Stomach (tissue), 9 donors: ENCODE results near the gene CRIM1. TPM values are rescaled to one million over a fixed set of nuclear protein-coding genes. Genes with fewer than 3 reads are reported as not detected.

Experiments
- DNase-seq, 2 donors: peaks; one replicate each; pipeline versions ENCODE4 v3.0.0 to v3.0.0-alpha.2; 2013 to 2019
- H3K27ac ChIP-seq, 5 donors: fragments of 200-600 bp in 4 of 5; sonication (generic) in 4 of 5; one replicate each; pipeline ENCODE4 v1.5.1; 2013 to 2019; ENCODE audit warnings: mild to moderate bottlenecking in 1 of 5, moderate library complexity in 1 of 5
- H3K27me3 ChIP-seq, 3 donors: fragments of 200-600 bp; sonication (generic); one replicate each; pipeline ENCODE4 v1.5.1; 2017 to 2019; ENCODE audit warnings: mixed run types in 1 of 3
- H3K36me3 ChIP-seq, 4 donors: fragments of 200-600 bp; sonication (generic); 1 replicate in 3 of 4; 2 replicates in 1 of 4; pipeline ENCODE4 v1.5.1; 2016 to 2019
- H3K4me1 ChIP-seq, 4 donors: fragments of 200-600 bp; sonication (generic); one replicate each; pipeline ENCODE4 v1.5.1; 2016 to 2019
- H3K4me3 ChIP-seq, 4 donors: fragments of 200-600 bp; sonication (generic) in 3 of 4; one replicate each; pipeline ENCODE4 v1.5.1; 2016 to 2019; ENCODE audit warnings: mild to moderate bottlenecking in 1 of 4
- H3K9me3 ChIP-seq, 4 donors: fragments of 200-600 bp; sonication (generic); one replicate each; pipeline ENCODE4 v1.5.1; 2016 to 2019
- EP300 ChIP-seq: sonication (generic); formaldehyde crosslinking; IDR thresholded peaks from one replicate; pipeline ENCODE4 v1.6.1; 2017; ENCODE audit warnings: antibody characterized with exemption
- POLR2A ChIP-seq, 4 donors: fragments of 450-650 bp; IDR thresholded peaks; one replicate each; pipeline ENCODE4 v1.6.1; 2016; ENCODE audit warnings: antibody characterized with exemption in 4 of 4, control low read depth in 2 of 4, mild to moderate bottlenecking in 1 of 4, moderate library complexity in 1 of 4
- POLR2AphosphoS5 ChIP-seq, 3 donors: sonication (generic); formaldehyde crosslinking; IDR thresholded peaks; one replicate each; pipeline ENCODE4 v1.6.1; 2016; ENCODE audit warnings: antibody characterized with exemption in 3 of 3
- WGBS, 5 donors: extraction: QIAGEN DNeasy Blood & Tissue Kit in 3 of 5; methylation state at CpG; one replicate each; pipeline versions ENCODE4 v1.1.5 to v1.1.7; 2013 to 2018; 5-methylcytosine and 5-hydroxymethylcytosine counted together
- intact Hi-C: fragments of 100-400 bp; cut with DNase I; formaldehyde crosslinking; loops from one replicate; pipeline ENCODE4 v1.15.1; 2023; ENCODE audit warnings: low total_unique reads
- polyA plus RNA-seq, 3 donors: library from polyadenylated mRNA; stranded (reverse); fragments of 200-250 nt; gene quantifications; one replicate each; pipeline ENCODE4 v1.2.3, GENCODE V29; 2013
- total RNA-seq, 5 donors: library from RNA; depleted of rRNA; stranded (reverse); fragments of >200 nt; gene quantifications; one replicate each; pipeline versions ENCODE4 v1.1.0 to v1.2.3, GENCODE V29; 2014 to 2016
- TF ChIP-seq, protein P1 (sequence below), 7 experiments: fragments of 450-650 bp in 4 of 7; fragments of 200-600 bp in 3 of 7; sonication (generic) in 3 of 7; IDR thresholded peaks; one replicate each; pipeline ENCODE4 v1.5.1; 2016 to 2019; ENCODE audit warnings: antibody characterized with exemption in 7 of 7, control low read depth in 2 of 7, mild to moderate bottlenecking in 1 of 7
- donor health status: healthy with polysubstance abuse.
- donor health status: Bipolar disorder and iron deficiency.
- donor health status: healthy.

CRIM1 gene
- total and polyA plus RNA-seq, 8 donors, result 3.1 to 158 (median 50.7) TPM

DNA sequence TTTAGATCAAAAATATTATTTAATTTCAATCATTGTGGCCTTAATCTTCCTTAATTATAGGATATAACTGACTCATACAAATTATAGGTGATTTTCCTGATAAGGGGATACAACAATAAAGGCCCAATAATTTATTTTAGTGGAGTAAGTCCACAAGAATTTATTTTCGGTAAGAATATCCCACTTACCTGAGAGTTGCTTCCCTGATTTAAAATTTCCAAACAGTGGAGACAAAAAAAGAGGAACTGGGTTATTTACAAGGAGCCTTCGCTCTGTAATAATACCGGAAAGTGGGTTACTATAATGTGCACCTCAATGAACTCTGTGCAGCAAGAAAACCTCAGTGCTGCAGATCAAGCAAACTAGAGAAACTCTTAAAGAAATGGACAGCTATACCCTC is 200.2 kb downstream of the CRIM1 start:
- no peak for DNase-seq
- H3K9me3 ChIP-seq, result no peaks in the 10 kb centered on the region
- intact Hi-C loops, result no loop called here
- peaks cover 0 to 2% (median 0%) of the 10 kb centered on the region in 4 donors for H3K4me1 ChIP-seq
- no peak overlapping the region for H3K4me3 ChIP-seq
- no peaks in the 10 kb centered on the region for H3K27me3 ChIP-seq
- H3K36me3 ChIP-seq, result peaks cover 10 to 57% (median 51%) of the 10 kb centered on the region in 4 donors
- WGBS, 5 donors, result 84 to 94% (median 91%) methylated on average over 3 of the region's 3 CpGs
- H3K27ac ChIP-seq, result no peak overlapping the region
- TF ChIP-seq POLR2AphosphoS5 (IDR thresholded peaks at IDR 0.05) (no peak), POLR2A (IDR thresholded peaks at IDR 0.05) (no peak), EP300 (no peak)
- TF ChIP-seq, protein P1, sequence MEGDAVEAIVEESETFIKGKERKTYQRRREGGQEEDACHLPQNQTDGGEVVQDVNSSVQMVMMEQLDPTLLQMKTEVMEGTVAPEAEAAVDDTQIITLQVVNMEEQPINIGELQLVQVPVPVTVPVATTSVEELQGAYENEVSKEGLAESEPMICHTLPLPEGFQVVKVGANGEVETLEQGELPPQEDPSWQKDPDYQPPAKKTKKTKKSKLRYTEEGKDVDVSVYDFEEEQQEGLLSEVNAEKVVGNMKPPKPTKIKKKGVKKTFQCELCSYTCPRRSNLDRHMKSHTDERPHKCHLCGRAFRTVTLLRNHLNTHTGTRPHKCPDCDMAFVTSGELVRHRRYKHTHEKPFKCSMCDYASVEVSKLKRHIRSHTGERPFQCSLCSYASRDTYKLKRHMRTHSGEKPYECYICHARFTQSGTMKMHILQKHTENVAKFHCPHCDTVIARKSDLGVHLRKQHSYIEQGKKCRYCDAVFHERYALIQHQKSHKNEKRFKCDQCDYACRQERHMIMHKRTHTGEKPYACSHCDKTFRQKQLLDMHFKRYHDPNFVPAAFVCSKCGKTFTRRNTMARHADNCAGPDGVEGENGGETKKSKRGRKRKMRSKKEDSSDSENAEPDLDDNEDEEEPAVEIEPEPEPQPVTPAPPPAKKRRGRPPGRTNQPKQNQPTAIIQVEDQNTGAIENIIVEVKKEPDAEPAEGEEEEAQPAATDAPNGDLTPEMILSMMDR (IDR thresholded peaks at IDR 0.05), result no peak

DNA sequence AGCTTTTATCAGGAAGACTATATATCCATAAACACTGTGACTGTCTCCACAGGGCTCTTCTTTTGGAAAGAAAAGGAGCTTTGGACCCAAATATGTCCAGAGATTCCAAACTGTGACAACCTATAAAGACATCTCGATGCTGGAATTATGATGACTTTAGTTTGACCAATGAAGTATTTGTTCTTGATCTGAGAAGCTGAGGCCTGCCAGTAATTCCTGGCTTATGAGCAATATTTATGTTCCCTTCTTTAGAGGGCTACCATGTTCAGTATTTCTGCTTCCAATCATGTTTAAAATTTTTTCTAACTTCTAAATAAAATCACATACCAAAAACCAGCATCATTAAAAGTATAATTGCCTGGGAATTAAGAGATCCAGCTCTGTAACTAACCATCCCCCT is 201.3 kb downstream of the CRIM1 start:
- TF ChIP-seq, protein P1 (IDR thresholded peaks at IDR 0.05), result no peak
- TF ChIP-seq POLR2AphosphoS5 (IDR thresholded peaks at IDR 0.05) (no peak), EP300 (no peak), POLR2A (IDR thresholded peaks at IDR 0.05) (no peak)
- Histone ChIP-seq H3K4me3 (no peak overlapping the region), H3K36me3 (peaks cover 2 to 46% (median 41%) of the 10 kb centered on the region in 4 donors), H3K9me3 (no peaks in the 10 kb centered on the region), H3K27me3 (no peaks in the 10 kb centered on the region), H3K4me1 (peaks cover 0 to 12% (median 1%) of the 10 kb centered on the region in 4 donors), H3K27ac (no peak overlapping the region)
- WGBS, 5 donors, result 64 to 87% (median 72%) methylated on average over 1 of the region's 1 CpG
- intact Hi-C loops, result no loop called here
- no peak for DNase-seq

DNA sequence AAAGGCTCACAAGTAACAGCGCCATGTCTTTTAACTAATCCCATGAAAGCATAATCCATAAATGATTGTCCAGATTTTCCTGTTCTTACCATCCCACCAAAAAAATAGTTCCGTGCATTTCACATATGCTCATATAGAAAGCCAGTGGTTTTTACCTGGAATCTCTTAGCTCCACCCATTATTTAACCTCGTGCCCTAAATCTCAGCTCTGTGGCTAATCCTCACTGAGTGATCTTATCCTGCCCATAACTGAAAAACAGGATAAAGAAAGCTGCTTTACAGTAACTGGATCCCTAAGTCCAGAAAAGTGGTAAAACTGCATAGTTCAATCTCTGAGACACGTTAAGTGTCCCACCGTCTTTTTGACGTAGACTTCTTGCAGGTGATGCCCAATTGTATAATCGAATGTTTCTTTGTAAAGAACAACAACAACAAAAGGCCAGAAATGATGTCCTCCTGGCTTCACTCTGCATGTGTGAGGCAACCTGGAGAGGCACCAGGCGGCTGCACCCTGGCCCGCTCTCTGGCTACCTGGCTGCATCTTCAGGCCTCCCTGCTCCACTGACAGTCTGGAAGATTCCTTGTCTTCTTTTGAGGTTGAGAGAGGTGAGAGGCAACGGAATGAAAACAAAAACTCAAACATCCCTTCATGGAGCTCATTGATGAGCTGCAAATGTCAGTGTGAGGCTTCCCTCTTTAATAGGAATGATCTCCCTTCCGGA is 203.8 kb downstream of the CRIM1 start:
- peaks cover 0 to 22% (median 19%) of the 10 kb centered on the region in 4 donors for H3K36me3 ChIP-seq
- peaks cover 10 to 37% (median 17%) of the 10 kb centered on the region in 4 donors for H3K4me1 ChIP-seq
- intact Hi-C loops, result no loop called here
- no peaks in the 10 kb centered on the region for H3K27me3 ChIP-seq
- no peak for DNase-seq
- 87 to 93% (median 91%) methylated on average over 11 of the region's 11 CpGs for WGBS, 5 donors
- no peak overlapping the region for H3K4me3 ChIP-seq
- TF ChIP-seq EP300 (no peak), POLR2A (IDR thresholded peaks at IDR 0.05) (no peak), POLR2AphosphoS5 (IDR thresholded peaks at IDR 0.05) (no peak)
- TF ChIP-seq, protein P1 (IDR thresholded peaks at IDR 0.05), result no peak
- no peaks in the 10 kb centered on the region for H3K9me3 ChIP-seq
- H3K27ac ChIP-seq, result no peak overlapping the region

DNA sequence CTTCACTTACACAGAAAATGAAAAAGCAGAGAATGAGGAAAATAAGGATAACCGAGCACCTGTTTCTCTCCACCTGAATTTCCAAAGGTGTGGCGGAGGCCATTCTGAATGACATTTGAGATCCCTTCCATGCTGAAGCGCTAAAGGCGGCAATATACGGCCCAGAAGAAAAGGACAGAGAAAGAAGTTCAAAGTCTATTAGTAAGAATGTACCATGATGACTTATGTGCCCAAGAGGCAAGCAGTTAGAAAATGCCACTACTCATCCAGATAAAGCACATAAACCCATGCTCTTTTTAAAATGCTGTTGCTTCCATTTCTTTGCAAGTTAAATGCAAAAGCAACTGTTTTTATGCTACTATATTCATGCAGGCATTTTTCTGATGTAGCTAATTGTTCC is 205.1 kb downstream of the CRIM1 start:
- intact Hi-C loops, result no loop called here
- H3K27me3 ChIP-seq, result no peaks in the 10 kb centered on the region
- 92 to 98% (median 96%) methylated on average over 5 of the region's 5 CpGs for WGBS, 5 donors
- no peaks in the 10 kb centered on the region for H3K9me3 ChIP-seq
- peaks cover 10 to 37% (median 18%) of the 10 kb centered on the region in 4 donors for H3K4me1 ChIP-seq
- peaks cover 0 to 13% (median 9%) of the 10 kb centered on the region in 4 donors for H3K36me3 ChIP-seq
- no peak for TF ChIP-seq EP300
- peak overlapping the region in 2 of 5 donors; percentile 48 to 78 for H3K27ac ChIP-seq
- no peak for DNase-seq
- H3K4me3 ChIP-seq, result no peak overlapping the region
